Measurements from ENCODE around the gene SLC6A20. TPM values are rescaled to one million over a fixed set of nuclear protein-coding genes. Genes with fewer than 3 reads are reported as not detected.

Gene SLC6A20
- total RNA-seq, 1 donor from 2014 or later = not detected

- H3K4me3 Mint-ChIP-seq (ENCODE audit: low read depth) = no peak overlapping the region
Measured at GRCh38 chr3:45779746-45780735, 16.3 kb downstream of the SLC6A20 start.

GRCh38 chr3:45778761-45779201, 17.6 kb downstream of the SLC6A20 start:
- Mint-ChIP-seq H3K27me3 (peaks cover 16% of the 10 kb centered on the region), H3K4me1 (ENCODE audit: low read depth) (peaks cover 2% of the 10 kb centered on the region), H3K9me3 (ENCODE audit: low read depth) (no peaks in the 10 kb centered on the region), H3K27ac (no peak overlapping the region), H3K36me3 (ENCODE audit: insufficient read depth) (no peaks in the 10 kb centered on the region), H3K4me3 (ENCODE audit: low read depth) (no peak overlapping the region)
- no peak for DNase-seq (ENCODE audit: low spot score, unreplicated experiment)
- TF ChIP-seq, protein P1, sequence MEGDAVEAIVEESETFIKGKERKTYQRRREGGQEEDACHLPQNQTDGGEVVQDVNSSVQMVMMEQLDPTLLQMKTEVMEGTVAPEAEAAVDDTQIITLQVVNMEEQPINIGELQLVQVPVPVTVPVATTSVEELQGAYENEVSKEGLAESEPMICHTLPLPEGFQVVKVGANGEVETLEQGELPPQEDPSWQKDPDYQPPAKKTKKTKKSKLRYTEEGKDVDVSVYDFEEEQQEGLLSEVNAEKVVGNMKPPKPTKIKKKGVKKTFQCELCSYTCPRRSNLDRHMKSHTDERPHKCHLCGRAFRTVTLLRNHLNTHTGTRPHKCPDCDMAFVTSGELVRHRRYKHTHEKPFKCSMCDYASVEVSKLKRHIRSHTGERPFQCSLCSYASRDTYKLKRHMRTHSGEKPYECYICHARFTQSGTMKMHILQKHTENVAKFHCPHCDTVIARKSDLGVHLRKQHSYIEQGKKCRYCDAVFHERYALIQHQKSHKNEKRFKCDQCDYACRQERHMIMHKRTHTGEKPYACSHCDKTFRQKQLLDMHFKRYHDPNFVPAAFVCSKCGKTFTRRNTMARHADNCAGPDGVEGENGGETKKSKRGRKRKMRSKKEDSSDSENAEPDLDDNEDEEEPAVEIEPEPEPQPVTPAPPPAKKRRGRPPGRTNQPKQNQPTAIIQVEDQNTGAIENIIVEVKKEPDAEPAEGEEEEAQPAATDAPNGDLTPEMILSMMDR (IDR thresholded peaks at IDR 0.05; ENCODE audit: unreplicated experiment) = no peak

More at GRCh38 chr3:45779746-45780735, 16.3 kb downstream of the SLC6A20 start:
- TF ChIP-seq, protein P1 (IDR thresholded peaks at IDR 0.05; ENCODE audit: unreplicated experiment) = no peak
- Mint-ChIP-seq H3K27ac (no peak overlapping the region), H3K27me3 (peaks cover 11% of the 10 kb centered on the region), H3K4me1 (ENCODE audit: low read depth) (no peaks in the 10 kb centered on the region), H3K9me3 (ENCODE audit: low read depth) (peaks cover 7% of the 10 kb centered on the region), H3K36me3 (ENCODE audit: insufficient read depth) (no peaks in the 10 kb centered on the region)
- no peak for DNase-seq (ENCODE audit: low spot score, unreplicated experiment)

- Mint-ChIP-seq H3K4me3 (ENCODE audit: low read depth) (no peak overlapping the region), H3K4me1 (ENCODE audit: low read depth) (peaks cover 6% of the 10 kb centered on the region), H3K9me3 (ENCODE audit: low read depth) (no peaks in the 10 kb centered on the region), H3K27me3 (peaks cover 16% of the 10 kb centered on the region), H3K27ac (no peak overlapping the region), H3K36me3 (ENCODE audit: insufficient read depth) (no peaks in the 10 kb centered on the region)
- TF ChIP-seq, protein P1 (IDR thresholded peaks at IDR 0.05; ENCODE audit: unreplicated experiment) = no peak
- DNase-seq (ENCODE audit: low spot score, unreplicated experiment) = no peak
Measured at GRCh38 chr3:45777746-45778386, 18.5 kb downstream of the SLC6A20 start.

- H3K36me3 Mint-ChIP-seq (ENCODE audit: insufficient read depth) = no peaks in the 10 kb centered on the region
- no peak overlapping the region for H3K4me3 Mint-ChIP-seq (ENCODE audit: low read depth)
- no peak for DNase-seq (ENCODE audit: low spot score, unreplicated experiment)
- H3K27me3 Mint-ChIP-seq = peaks cover 16% of the 10 kb centered on the region
- peaks cover 6% of the 10 kb centered on the region for H3K4me1 Mint-ChIP-seq (ENCODE audit: low read depth)
- no peak overlapping the region for H3K27ac Mint-ChIP-seq
- TF ChIP-seq, protein P1 (IDR thresholded peaks at IDR 0.05; ENCODE audit: unreplicated experiment) = no peak
- no peaks in the 10 kb centered on the region for H3K9me3 Mint-ChIP-seq (ENCODE audit: low read depth)
Measured at GRCh38 chr3:45777111-45777745, 19.1 kb downstream of the SLC6A20 start.

DNA sequence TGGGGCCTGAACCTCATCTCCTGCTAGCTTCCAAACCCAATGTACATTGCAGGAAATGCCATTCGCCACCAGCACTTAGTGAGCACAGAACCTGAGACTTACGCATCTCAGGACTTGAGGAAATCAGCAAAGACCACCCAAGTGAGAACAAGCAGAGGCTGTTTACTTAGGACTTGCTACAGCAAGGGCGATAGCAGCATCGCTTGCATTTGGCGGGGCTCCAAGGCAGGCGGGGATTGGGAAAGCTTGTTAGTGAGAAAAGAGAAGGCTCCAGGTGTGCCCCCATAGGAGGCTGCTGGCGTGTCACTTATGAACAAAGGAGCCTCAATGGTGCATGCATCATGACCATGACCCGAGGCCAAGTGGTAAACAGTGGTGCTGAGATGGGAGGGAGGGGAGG, 19.7 kb downstream of the SLC6A20 start:
- H3K36me3 Mint-ChIP-seq (ENCODE audit: insufficient read depth) = no peaks in the 10 kb centered on the region
- no peak overlapping the region for H3K4me3 Mint-ChIP-seq (ENCODE audit: low read depth)
- H3K27ac Mint-ChIP-seq = no peak overlapping the region
- peaks cover 6% of the 10 kb centered on the region for H3K4me1 Mint-ChIP-seq (ENCODE audit: low read depth)
- peaks cover 20% of the 10 kb centered on the region for H3K27me3 Mint-ChIP-seq
- TF ChIP-seq, protein P1 (IDR thresholded peaks at IDR 0.05; ENCODE audit: unreplicated experiment) = no peak
- H3K9me3 Mint-ChIP-seq (ENCODE audit: low read depth) = no peaks in the 10 kb centered on the region
- no peak for DNase-seq (ENCODE audit: low spot score, unreplicated experiment)

All from progenitor cell of endocrine pancreas (in vitro differentiated cells).